Hypothalamus (tissue), 51 donors: ENCODE results near the gene AAGAB.

Experiments
- DNase-seq, 51 donors: peaks; one replicate each; lab custom pipeline; 2025; lab: John Stamatoyannopoulos, UW

AAGAB gene

GRCh38 chr15:67190326-67190725 is 64.1 kb downstream of the AAGAB start:
- DNase-seq = no peak

GRCh38 chr15:67189326-67190051 is 65.0 kb downstream of the AAGAB start:
- DNase-seq = no peak

- DNase-seq = no peak
These were observed 65.8 kb downstream of the AAGAB start for GRCh38 chr15:67188551-67189218.

- no peak for DNase-seq
These were observed 67.1 kb downstream of the AAGAB start for GRCh38 chr15:67187351-67187854.

GRCh38 chr15:67186688-67187087 is 67.8 kb downstream of the AAGAB start:
- DNase-seq = no peak

GRCh38 chr15:67186226-67186649 is 68.2 kb downstream of the AAGAB start:
- peak in 16 of 51 donors; percentile 16 to 68 (median 26) for DNase-seq

GRCh38 chr15:67185621-67186225 is 68.7 kb downstream of the AAGAB start:
- DNase-seq = no peak

GRCh38 chr15:67185051-67185450 is 69.4 kb downstream of the AAGAB start:
- no peak for DNase-seq

- DNase-seq = no peak
These were observed 70.1 kb downstream of the AAGAB start for GRCh38 chr15:67184208-67184925.

- no peak for DNase-seq
These were observed 70.9 kb downstream of the AAGAB start for GRCh38 chr15:67183443-67184169.

- DNase-seq = no peak
These were observed 73.2 kb downstream of the AAGAB start for GRCh38 chr15:67181221-67181639.

- no peak for DNase-seq
These were observed 73.8 kb downstream of the AAGAB start for GRCh38 chr15:67180514-67181191.

- DNase-seq = no peak
These were observed 74.4 kb downstream of the AAGAB start for GRCh38 chr15:67180035-67180434.

GRCh38 chr15:67179411-67179995 is 75.0 kb downstream of the AAGAB start:
- DNase-seq = no peak

- DNase-seq = no peak
These were observed 75.8 kb downstream of the AAGAB start for GRCh38 chr15:67178569-67179210.

- peak in 1 of 51 donors; percentile 12 for DNase-seq
These were observed 76.7 kb downstream of the AAGAB start for GRCh38 chr15:67177752-67178151.

- peak in 10 of 51 donors; percentile 9 to 41 (median 24) for DNase-seq
These were observed 78.1 kb downstream of the AAGAB start for GRCh38 chr15:67176195-67176971.

- DNase-seq = peak in 5 of 51 donors; percentile 8 to 26 (median 15)
These were observed 78.8 kb downstream of the AAGAB start for GRCh38 chr15:67175643-67176071.
